Hepatocyte (in vitro differentiated cells): Measurements from ENCODE around the gene NRL. TPM values are rescaled to one million over a fixed set of nuclear protein-coding genes. Genes with fewer than 3 reads are reported as not detected.
A peak's percentile ranks its signal among the peaks of the same experiment; 100 is the strongest.

Experiments
- DNase-seq: peaks from one replicate; pipeline ENCODE4 v3.0.0-alpha.2; 2016; ENCODE audit warnings: low spot score
- H2AFZ ChIP-seq: fragments of 200-600 bp; sonication (generic); 2 replicates; pipeline ENCODE4 v1.6.0; 2016; ENCODE audit warnings: antibody characterized with exemption, mild to moderate bottlenecking
- H3K27ac ChIP-seq: fragments of 200-600 bp; sonication (generic); 2 replicates; pipeline ENCODE4 v1.5.1; 2016; ENCODE audit warnings: mild to moderate bottlenecking
- H3K27me3 ChIP-seq: fragments of 200-600 bp; sonication (generic); 2 replicates; pipeline ENCODE4 v1.6.1; 2016
- H3K36me3 ChIP-seq: fragments of 200-600 bp; sonication (generic); replicated peaks from 2 replicates; pipeline ENCODE4 v1.5.1; 2016; ENCODE audit warnings: low read depth; ENCODE audit not compliant: insufficient read depth
- H3K4me1 ChIP-seq: fragments of 200-600 bp; sonication (generic); 2 replicates; pipeline ENCODE4 v1.5.1; 2016; ENCODE audit warnings: mild to moderate bottlenecking, moderate library complexity; ENCODE audit not compliant: insufficient read depth
- H3K4me2 ChIP-seq: fragments of 200-600 bp; sonication (generic); 2 replicates; pipeline ENCODE4 v1.6.0; 2016
- H3K4me3 ChIP-seq: fragments of 200-600 bp; sonication (generic); 2 replicates; pipeline ENCODE4 v1.5.1; 2016; ENCODE audit warnings: mild to moderate bottlenecking
- H3K79me2 ChIP-seq: fragments of 200-600 bp; sonication (generic); 2 replicates; pipeline ENCODE4 v1.6.0; 2017; ENCODE audit warnings: mild to moderate bottlenecking
- H3K9me2 ChIP-seq: fragments of 200-600 bp; sonication (generic); replicated peaks from 2 replicates; pipeline ENCODE4 v1.6.0; 2017; ENCODE audit warnings: mild to moderate bottlenecking; ENCODE audit not compliant: insufficient read depth
- H3K9me3 ChIP-seq: fragments of 200-600 bp; sonication (generic); 2 replicates; pipeline ENCODE4 v1.5.1; 2016; ENCODE audit warnings: low read depth, mild to moderate bottlenecking
- H4K20me1 ChIP-seq: fragments of 200-600 bp; sonication (generic); 2 replicates; pipeline ENCODE4 v1.6.0; 2016; ENCODE audit warnings: mild to moderate bottlenecking; ENCODE audit not compliant: insufficient read depth, poor library complexity, severe bottlenecking
- EZH2 ChIP-seq: fragments of 200-600 bp; sonication (generic); IDR thresholded peaks from 2 replicates; pipeline ENCODE4 v1.6.1; 2016; ENCODE audit warnings: antibody characterized with exemption, mild to moderate bottlenecking, borderline replicate concordance
- EZH2phosphoT487 ChIP-seq: fragments of 200-600 bp; sonication (generic); IDR thresholded peaks from one replicate; pipeline ENCODE4 v1.6.1; 2018; ENCODE audit warnings: antibody characterized with exemption, mild to moderate bottlenecking, low read depth, moderate library complexity; ENCODE audit not compliant: unreplicated experiment, severe bottlenecking
- WGBS: methylation state at CpG from one replicate; pipeline ENCODE4 v1.1.6; 2016; ENCODE audit warnings: low lambda C conversion rate; ENCODE audit errors: missing lambda C conversion rate; 5-methylcytosine and 5-hydroxymethylcytosine counted together
- polyA plus RNA-seq: library from polyadenylated mRNA; unstranded; fragments of >200 nt; fragmentation: Nextera tagmentation; extraction: Ambion mirVana; gene quantifications from 2 replicates; pipeline ENCODE4 v1.2.1, GENCODE V29; 2016
- total RNA-seq: library from RNA; depleted of rRNA; stranded (reverse); fragments of >200 nt; gene quantifications from 2 replicates; pipeline ENCODE4 v1.2.3, GENCODE V29; 2014
- TF ChIP-seq, protein P1 (sequence below): fragments of 200-600 bp; sonication (generic); IDR thresholded peaks from 2 replicates; pipeline ENCODE4 v1.5.1; 2016; ENCODE audit warnings: antibody characterized with exemption, mild to moderate bottlenecking; ENCODE audit not compliant: poor library complexity

NRL gene
- total and polyA plus RNA-seq, 2 experiments from 2014 or later, result 1.2 to 2.4 TPM

DNA sequence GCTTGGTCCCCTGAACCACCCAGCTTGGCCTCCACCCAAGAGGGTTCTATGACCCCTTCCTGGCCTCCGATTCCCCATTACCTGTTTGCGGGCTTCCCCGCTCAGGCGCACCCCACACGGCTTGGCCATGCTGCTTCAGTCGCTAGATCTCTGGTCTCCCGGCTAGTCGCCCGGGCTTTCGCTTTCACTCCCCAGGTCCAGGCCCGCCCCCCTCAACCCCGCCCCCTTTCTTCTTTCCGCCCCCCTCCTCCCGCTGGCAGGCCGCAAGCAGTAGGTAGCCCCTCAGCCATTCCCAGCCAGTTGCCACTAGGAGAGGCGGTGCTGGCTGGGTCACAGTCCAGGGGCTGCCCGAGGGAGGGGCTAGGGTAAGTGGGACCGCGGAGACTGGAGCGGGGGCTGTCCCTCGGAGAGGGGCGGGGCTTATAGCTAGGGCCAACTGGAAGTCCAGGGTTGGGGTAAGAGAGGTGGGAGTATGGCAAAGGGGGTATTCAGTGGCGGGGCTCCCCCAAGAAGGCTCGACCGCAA lies 31.8 kb upstream of the NRL start, which contains the start of gene PSME2:
Gene PSME2 (minus strand): TSS at position 158 of the 525 bp plus-strand sequence. CDS start 29 bp downstream, at position 129.
- Histone ChIP-seq H3K9me2 (no peaks in the 10 kb centered on the region), H3K4me3 (peak within 1 kb of the TSS; percentile 91), H2AFZ (peak within 1 kb of the TSS; percentile 48), H3K9me3 (no peaks in the 10 kb centered on the region), H4K20me1 (peaks cover 6% of the 10 kb centered on the region), H3K27ac (peak within 1 kb of the TSS; percentile 79), H3K4me1 (peaks cover 15% of the 10 kb centered on the region), H3K27me3 (no peaks in the 10 kb centered on the region), H3K4me2 (peak within 1 kb of the TSS; percentile 92), H3K36me3 (no peaks in the 10 kb centered on the region), H3K79me2 (peaks cover 47% of the 10 kb centered on the region)
- peak; percentile 98 for DNase-seq
- WGBS, result 3% methylated on average over 13 of the region's 25 CpGs
- TF ChIP-seq EZH2 (no peak), EZH2phosphoT487 (no peak)
- TF ChIP-seq, protein P1, sequence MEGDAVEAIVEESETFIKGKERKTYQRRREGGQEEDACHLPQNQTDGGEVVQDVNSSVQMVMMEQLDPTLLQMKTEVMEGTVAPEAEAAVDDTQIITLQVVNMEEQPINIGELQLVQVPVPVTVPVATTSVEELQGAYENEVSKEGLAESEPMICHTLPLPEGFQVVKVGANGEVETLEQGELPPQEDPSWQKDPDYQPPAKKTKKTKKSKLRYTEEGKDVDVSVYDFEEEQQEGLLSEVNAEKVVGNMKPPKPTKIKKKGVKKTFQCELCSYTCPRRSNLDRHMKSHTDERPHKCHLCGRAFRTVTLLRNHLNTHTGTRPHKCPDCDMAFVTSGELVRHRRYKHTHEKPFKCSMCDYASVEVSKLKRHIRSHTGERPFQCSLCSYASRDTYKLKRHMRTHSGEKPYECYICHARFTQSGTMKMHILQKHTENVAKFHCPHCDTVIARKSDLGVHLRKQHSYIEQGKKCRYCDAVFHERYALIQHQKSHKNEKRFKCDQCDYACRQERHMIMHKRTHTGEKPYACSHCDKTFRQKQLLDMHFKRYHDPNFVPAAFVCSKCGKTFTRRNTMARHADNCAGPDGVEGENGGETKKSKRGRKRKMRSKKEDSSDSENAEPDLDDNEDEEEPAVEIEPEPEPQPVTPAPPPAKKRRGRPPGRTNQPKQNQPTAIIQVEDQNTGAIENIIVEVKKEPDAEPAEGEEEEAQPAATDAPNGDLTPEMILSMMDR, result no peak

DNA sequence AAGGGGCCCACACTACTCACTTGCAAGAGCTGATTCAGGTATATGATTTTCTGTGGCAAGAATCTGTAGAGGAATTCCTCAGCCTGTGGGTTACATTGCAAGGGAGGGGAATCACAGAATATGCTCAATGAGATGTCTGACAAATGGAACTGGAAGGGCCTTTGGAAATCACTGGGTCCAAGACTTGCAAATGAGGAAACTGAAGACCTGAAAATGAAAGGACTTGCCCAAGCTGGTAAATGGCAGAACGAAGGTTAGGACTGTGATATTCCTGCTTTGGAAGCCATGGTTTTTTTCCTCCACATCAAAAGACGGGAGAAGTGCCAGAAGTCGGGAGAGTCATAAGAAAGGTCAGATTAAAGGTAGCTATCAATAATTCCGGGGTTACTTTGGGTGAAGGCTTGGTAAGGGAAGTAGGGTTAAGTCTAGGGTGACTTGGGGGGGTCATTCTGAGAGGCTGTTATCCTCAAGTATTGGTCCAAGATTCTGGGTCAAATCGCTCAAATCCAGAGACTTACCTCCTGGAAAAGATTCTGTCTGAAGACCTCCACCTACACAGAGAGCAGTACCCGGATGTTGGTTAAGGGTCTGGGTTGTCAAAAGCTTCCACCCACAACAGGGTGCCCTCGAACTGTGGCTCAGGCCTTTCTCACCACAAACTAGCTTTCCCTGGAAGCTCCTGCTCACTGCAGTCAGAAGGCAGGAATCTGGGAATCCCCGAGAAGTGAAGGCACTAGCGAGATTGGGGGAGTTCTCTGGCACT lies 31.1 kb upstream of the NRL start:
- H2AFZ ChIP-seq, result peak overlapping the region; percentile 48
- TF ChIP-seq EZH2phosphoT487 (no peak), EZH2 (no peak)
- TF ChIP-seq, protein P1, result no peak
- DNase-seq, result no peak

DNA sequence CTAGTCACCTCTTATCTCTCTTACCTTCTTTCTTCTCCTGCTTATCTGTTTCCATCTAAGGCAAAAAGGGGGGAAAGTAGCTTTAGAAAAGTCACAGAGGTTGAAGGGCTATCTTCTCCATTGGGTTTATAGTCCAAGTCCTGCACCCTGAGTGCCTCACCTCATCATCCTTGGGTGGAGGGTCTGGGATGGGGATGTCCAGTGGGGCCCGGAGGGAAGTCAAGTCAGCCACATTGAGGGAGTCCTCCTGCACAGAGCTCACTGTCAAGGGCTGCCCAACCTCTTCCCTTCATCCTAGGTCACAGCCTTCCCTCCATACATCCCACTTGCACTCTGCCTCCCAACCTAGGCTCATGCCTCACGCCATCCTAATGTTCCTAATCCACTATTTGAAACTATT lies 30.5 kb upstream of the NRL start:
- Histone ChIP-seq H3K27me3 (no peaks in the 10 kb centered on the region), H3K4me1 (peaks cover 15% of the 10 kb centered on the region), H3K27ac (peak overlapping the region; percentile 79), H2AFZ (no peak overlapping the region), H4K20me1 (peaks cover 6% of the 10 kb centered on the region), H3K9me2 (no peaks in the 10 kb centered on the region), H3K4me2 (peak overlapping the region; percentile 87), H3K9me3 (no peaks in the 10 kb centered on the region), H3K79me2 (peaks cover 49% of the 10 kb centered on the region), H3K36me3 (no peaks in the 10 kb centered on the region), H3K4me3 (no peak overlapping the region)
- TF ChIP-seq EZH2 (no peak), EZH2phosphoT487 (no peak)
- TF ChIP-seq, protein P1, result no peak
- DNase-seq, result no peak
- WGBS, result 100% methylated on average over 2 of the region's 2 CpGs

More for the DNA sequence above, 31.1 kb upstream of the NRL start:
- H3K4me1 ChIP-seq, result peaks cover 15% of the 10 kb centered on the region
- peak overlapping the region; percentile 87 for H3K4me2 ChIP-seq
- WGBS, result 36% methylated on average over 9 of the region's 9 CpGs
- no peaks in the 10 kb centered on the region for H3K36me3 ChIP-seq
- peak overlapping the region; percentile 79 for H3K27ac ChIP-seq
- H3K4me3 ChIP-seq, result peak overlapping the region; percentile 56
- H3K9me3 ChIP-seq, result no peaks in the 10 kb centered on the region
- H3K27me3 ChIP-seq, result no peaks in the 10 kb centered on the region
- H3K79me2 ChIP-seq, result peaks cover 47% of the 10 kb centered on the region
- peaks cover 6% of the 10 kb centered on the region for H4K20me1 ChIP-seq
- no peaks in the 10 kb centered on the region for H3K9me2 ChIP-seq
